ENCODE data around the gene CHST5. TPM values are rescaled to one million over a fixed set of nuclear protein-coding genes. Genes with fewer than 3 reads are reported as not detected.

The CHST5 gene
- total and polyA plus RNA-seq, 2 experiments from 2014 or later = not detected

- TF ChIP-seq CREB1 (CRISPR knock-in tag; IDR thresholded peaks at IDR 0.05; ENCODE audit: low read depth) (no peak), ZNF114 (CRISPR knock-in tag; IDR thresholded peaks at IDR 0.05) (no peak)
Observed at GRCh38 chr16:75534560-75535205, 1.2 kb downstream of the CHST5 start (continued).

- H3K4me3 ChIP-seq = no peak overlapping the region
- Mint-ChIP-seq H3K36me3 (ENCODE audit: low read depth) (no peaks in the 10 kb centered on the region), H3K27me3 (ENCODE audit: insufficient read depth, low read depth, poor library complexity) (peaks cover 12% of the 10 kb centered on the region), H3K27ac (no peak overlapping the region), H3K4me1 (peaks cover 9% of the 10 kb centered on the region; the same call in 1 of the 3 replicates), H3K4me3 (no peak overlapping the region), H3K9me3 (no peaks in the 10 kb centered on the region)
- DNase-seq (ENCODE audit: low spot score) = no peak
- H3K4me1 ChIP-seq (ENCODE audit: insufficient read depth) = 0 out of 2 replicates have a peak, but pooled peaks cover 5% of the 10 kb centered on the region
- no peak for TF ChIP-seq REST (IDR thresholded peaks at IDR 0.05; ENCODE audit: unreplicated experiment)
- no peak for TF ChIP-seq STAT1 (IDR thresholded peaks at IDR 0.05; ENCODE audit: unreplicated experiment)
- no peak for TF ChIP-seq JUNB (IDR thresholded peaks at IDR 0.05; ENCODE audit: unreplicated experiment)
- no peak for TF ChIP-seq NANOG (IDR thresholded peaks at IDR 0.05; ENCODE audit: borderline replicate concordance)
- TF ChIP-seq CTCF (conservative IDR thresholded peaks at IDR 0.05; ENCODE audit: low read depth in 2 of 2) = no peak
- no peak for TF ChIP-seq POLR2AphosphoS5 (IDR thresholded peaks at IDR 0.05; ENCODE audit: low read depth)
- no peak for TF ChIP-seq EZH2phosphoT487 (IDR thresholded peaks at IDR 0.05; ENCODE audit: unreplicated experiment)
- no peak for TF ChIP-seq ZNF331 (CRISPR knock-in tag; IDR thresholded peaks at IDR 0.05; ENCODE audit: low read depth)
- TF ChIP-seq EZH2 (IDR thresholded peaks at IDR 0.05; ENCODE audit: low read depth, unreplicated experiment) = no peak
- TF ChIP-seq ZNF114 (CRISPR knock-in tag; IDR thresholded peaks at IDR 0.05) = no peak
- TF ChIP-seq CREB1 (CRISPR knock-in tag; IDR thresholded peaks at IDR 0.05; ENCODE audit: low read depth) = no peak
- TF ChIP-seq ZNF462 (CRISPR knock-in tag; IDR thresholded peaks at IDR 0.05) = no peak
- no peak for TF ChIP-seq ETS1 (IDR thresholded peaks at IDR 0.05)
- no peaks in the 10 kb centered on the region for H4K20me1 ChIP-seq (replicated peaks; ENCODE audit: insufficient read depth)
- no peaks in the 10 kb centered on the region for H3K79me2 ChIP-seq (replicated peaks; ENCODE audit: insufficient read depth)
- no peaks in the 10 kb centered on the region for H3K9me2 ChIP-seq (ENCODE audit: insufficient read depth)
- no peaks in the 10 kb centered on the region for H3K27me3 ChIP-seq (ENCODE audit: insufficient read depth)
- H3K27ac ChIP-seq (ENCODE audit: low read depth) = no peak overlapping the region
- H3K4me2 ChIP-seq = no peak overlapping the region
- no peaks in the 10 kb centered on the region for H3F3A ChIP-seq (replicated peaks; ENCODE audit: low read depth)
- ATAC-seq = no peak
- no peak overlapping the region for H2AFZ ChIP-seq
- no peaks in the 10 kb centered on the region for H3K36me3 ChIP-seq (ENCODE audit: insufficient read depth)
Observed at GRCh38 chr16:75532791-75533190, 3.1 kb downstream of the CHST5 start.

All from GM23338 (cell line).